Measurements from ENCODE around the gene CD200.
A peak's percentile ranks its signal among the peaks of the same experiment; 100 is the strongest.

The CD200 gene

GRCh38 chr3:112302881-112303763, 29.8 kb upstream of the CD200 start:
- peak overlapping the region; percentile 41 for H3K4me3 ChIP-seq (ENCODE audit: control insufficient read depth, low read depth, low read length)
- no peak for TF ChIP-seq CTCF (conservative IDR thresholded peaks at IDR 0.05; ENCODE audit: control insufficient read depth, insufficient read depth, low read depth, low read length)
- peak; percentile 15 for DNase-seq (ENCODE audit: low read depth)

- H3K4me3 ChIP-seq (ENCODE audit: control insufficient read depth, low read depth, low read length) = peak overlapping the region; percentile 41
- peak; percentile 19 for DNase-seq (ENCODE audit: low read depth)
- TF ChIP-seq CTCF (conservative IDR thresholded peaks at IDR 0.05; ENCODE audit: control insufficient read depth, insufficient read depth, low read depth, low read length) = no peak
These were observed 29.1 kb upstream of the CD200 start for GRCh38 chr3:112303764-112304325.

GRCh38 chr3:112304611-112305010, 28.3 kb upstream of the CD200 start:
- DNase-seq (ENCODE audit: low read depth) = peak; percentile 4
- peak; percentile 27 for TF ChIP-seq CTCF (conservative IDR thresholded peaks at IDR 0.05; ENCODE audit: control insufficient read depth, insufficient read depth, low read depth, low read length)
- H3K4me3 ChIP-seq (ENCODE audit: control insufficient read depth, low read depth, low read length) = no peak overlapping the region

- H3K4me3 ChIP-seq (ENCODE audit: control insufficient read depth, low read depth, low read length) = no peak overlapping the region
- no peak for TF ChIP-seq CTCF (conservative IDR thresholded peaks at IDR 0.05; ENCODE audit: control insufficient read depth, insufficient read depth, low read depth, low read length)
- no peak for DNase-seq (ENCODE audit: low read depth)
These were observed 26.1 kb upstream of the CD200 start for GRCh38 chr3:112306825-112307224.

GRCh38 chr3:112307557-112307956, 25.4 kb upstream of the CD200 start:
- no peak for TF ChIP-seq CTCF (conservative IDR thresholded peaks at IDR 0.05; ENCODE audit: control insufficient read depth, insufficient read depth, low read depth, low read length)
- DNase-seq (ENCODE audit: low read depth) = no peak
- no peak overlapping the region for H3K4me3 ChIP-seq (ENCODE audit: control insufficient read depth, low read depth, low read length)

- H3K4me3 ChIP-seq (ENCODE audit: control insufficient read depth, low read depth, low read length) = no peak overlapping the region
- TF ChIP-seq CTCF (conservative IDR thresholded peaks at IDR 0.05; ENCODE audit: control insufficient read depth, insufficient read depth, low read depth, low read length) = no peak
- DNase-seq (ENCODE audit: low read depth) = peak; percentile 28
These were observed 24.6 kb upstream of the CD200 start for GRCh38 chr3:112308151-112308911.

All from fibroblast of mammary gland (primary cell).